DND-41 (cell line): Measurements from ENCODE around the gene MLNR.

Source experiments
- ATAC-seq: fragments of 200-7000 bp; cut with Tn5 transposase; 3 replicates; pipeline ENCODE4 v1.9.1; 2021; ENCODE audit warnings: low read depth; ENCODE audit not compliant: insufficient read depth
- DNase-seq: peaks from one replicate; pipeline ENCODE4 v3.0.0-alpha.2; 2020
- H2AFZ ChIP-seq: 2 replicates; pipeline ENCODE4 v1.6.0; 2012; ENCODE audit warnings: low read depth, low read length
- H3K27ac ChIP-seq: 2 replicates; pipeline ENCODE4 v1.5.1; 2012; ENCODE audit warnings: low read length, inconsistent platforms
- H3K27me3 ChIP-seq: fragments of 200-600 bp; sonication (generic); 2 replicates; pipeline ENCODE4 v1.6.0; 2012; ENCODE audit warnings: low read length, mild to moderate bottlenecking, inconsistent platforms; ENCODE audit not compliant: insufficient read depth, poor library complexity
- H3K36me3 ChIP-seq: 2 replicates; pipeline ENCODE4 v1.5.1; 2012; ENCODE audit warnings: low read length, inconsistent platforms; ENCODE audit not compliant: insufficient read depth
- H3K4me1 ChIP-seq: 2 replicates; pipeline ENCODE4 v1.5.1; 2012; ENCODE audit warnings: mild to moderate bottlenecking, low read length; ENCODE audit not compliant: insufficient read depth
- H3K4me2 ChIP-seq: 2 replicates; pipeline ENCODE4 v1.6.0; 2012; ENCODE audit warnings: mild to moderate bottlenecking, moderate library complexity, low read length, inconsistent platforms; ENCODE audit not compliant: insufficient read depth
- H3K4me3 ChIP-seq, 2 experiments: fragments of 200-600 bp in 1 of 2; shearing (Covaris generic) in 1 of 2; 2 replicates each; pipeline ENCODE4 v1.5.1; 2012 to 2016; ENCODE audit warnings: inconsistent platforms in 2 of 2, low read length in 2 of 2, mild to moderate bottlenecking in 2 of 2, low read depth in 1 of 2, moderate library complexity in 1 of 2
- H3K79me2 ChIP-seq: 2 replicates; pipeline ENCODE4 v1.6.0; 2012; ENCODE audit warnings: low read length, inconsistent platforms; ENCODE audit not compliant: insufficient read depth
- H3K9ac ChIP-seq: 2 replicates; pipeline ENCODE4 v1.6.0; 2012; ENCODE audit warnings: low read depth, mild to moderate bottlenecking, inconsistent platforms, low read length, moderate library complexity
- H3K9me3 ChIP-seq: 2 replicates; pipeline ENCODE4 v1.5.1; 2012; ENCODE audit warnings: low read length, moderate library complexity, mild to moderate bottlenecking, inconsistent platforms; ENCODE audit not compliant: insufficient read depth, severe bottlenecking
- H4K20me1 ChIP-seq: 2 replicates; pipeline ENCODE4 v1.6.0; 2012; ENCODE audit warnings: low read length; ENCODE audit not compliant: insufficient read depth
- CTCF ChIP-seq: IDR thresholded peaks from 2 replicates; pipeline ENCODE4 v1.5.1; 2012; ENCODE audit warnings: borderline replicate concordance, low read length, moderate library complexity, mild to moderate bottlenecking; ENCODE audit not compliant: poor library complexity, severe bottlenecking; ENCODE audit errors: extremely low read depth
- EZH2 ChIP-seq: IDR thresholded peaks from 3 replicates; pipeline ENCODE4 v1.6.1; 2012; ENCODE audit warnings: borderline replicate concordance, low read depth, mild to moderate bottlenecking, moderate library complexity, low read length, inconsistent platforms; ENCODE audit not compliant: severe bottlenecking

Gene MLNR

DNA sequence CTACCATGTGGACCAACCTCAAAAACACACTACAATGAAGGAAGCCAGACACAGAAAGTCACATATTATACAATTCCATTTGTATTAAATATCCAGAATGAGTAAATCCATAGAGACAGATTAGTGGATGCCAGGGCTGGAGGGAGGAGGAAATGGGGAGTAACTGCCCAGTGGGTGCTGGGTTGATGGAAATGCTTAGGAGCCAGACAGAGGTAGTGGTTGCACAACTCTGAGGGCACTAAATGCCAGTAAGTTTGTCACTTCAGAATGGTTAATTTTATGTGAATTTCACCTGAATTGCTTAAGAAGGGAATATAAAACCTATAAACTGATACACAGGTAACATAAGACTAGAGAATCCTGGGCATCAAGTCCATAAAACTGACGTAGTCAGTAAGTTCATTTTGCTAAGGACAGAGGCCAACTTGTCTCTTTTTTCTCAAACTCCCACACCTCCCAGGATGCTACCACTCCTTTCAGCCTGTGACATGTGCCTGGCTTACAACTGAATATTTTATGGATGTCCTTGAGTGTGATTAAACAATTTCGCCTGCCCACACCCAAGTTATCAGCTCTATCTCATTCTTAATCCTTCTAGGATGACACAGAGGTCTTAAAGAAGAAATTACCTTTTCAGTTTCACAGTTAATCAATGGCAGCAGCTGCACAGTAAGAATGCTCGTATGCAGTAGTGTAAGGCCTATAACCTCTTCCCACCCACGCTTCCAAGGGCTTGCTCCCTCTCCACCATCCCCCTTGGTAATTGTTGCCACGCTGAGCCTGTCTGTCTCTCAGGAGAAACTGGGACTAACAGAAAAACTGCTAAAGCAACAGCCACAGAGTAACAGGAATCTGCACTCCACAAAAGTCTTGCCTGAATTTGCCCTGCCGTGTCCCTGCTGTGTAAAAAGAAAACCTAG is 5.9 kb upstream of the MLNR start:
- no peaks in the 10 kb centered on the region for H3K79me2 ChIP-seq
- no peaks in the 10 kb centered on the region for H3K9me3 ChIP-seq
- H4K20me1 ChIP-seq = no peaks in the 10 kb centered on the region
- peak overlapping the region; percentile 54 for H3K4me2 ChIP-seq
- TF ChIP-seq CTCF = no peak
- TF ChIP-seq EZH2 = no peak
- H3K36me3 ChIP-seq = no peaks in the 10 kb centered on the region; the same call in 1 of the 2 replicates
- no peaks in the 10 kb centered on the region for H3K27me3 ChIP-seq
- H3K9ac ChIP-seq = peak overlapping the region; percentile 52
- DNase-seq (no peak), ATAC-seq (peak; percentile 11; the same call in 2 of the 3 replicates)
- peak overlapping the region; percentile 77 for H2AFZ ChIP-seq
- peak overlapping the region in 1 of 2 experiments; percentile 16; a peak in 1 of 4 replicates for H3K4me3 ChIP-seq
- peaks cover 40% of the 10 kb centered on the region for H3K4me1 ChIP-seq
- H3K27ac ChIP-seq = peak overlapping the region; percentile 93

GRCh38 chr13:49214917-49215376 is 5.2 kb upstream of the MLNR start:
- TF ChIP-seq CTCF (peak; percentile 85), EZH2 (no peak)
- ATAC-seq = peak; percentile 99
- Histone ChIP-seq H2AFZ (peak overlapping the region; percentile 77), H3K9me3 (no peaks in the 10 kb centered on the region), H3K36me3 (no peaks in the 10 kb centered on the region; the same call in 1 of the 2 replicates), H3K27ac (peak overlapping the region; percentile 93), H3K9ac (peak overlapping the region; percentile 52), H3K79me2 (no peaks in the 10 kb centered on the region), H3K27me3 (no peaks in the 10 kb centered on the region), H4K20me1 (no peaks in the 10 kb centered on the region), H3K4me1 (peaks cover 40% of the 10 kb centered on the region), H3K4me3 (peak overlapping the region in 1 of 2 experiments; percentile 50; a peak in 2 of 4 replicates), H3K4me2 (peak overlapping the region; percentile 54)
- peak; percentile 93 for DNase-seq

- Histone ChIP-seq H3K27me3 (no peaks in the 10 kb centered on the region), H3K4me2 (no peak overlapping the region), H2AFZ (no peak overlapping the region), H3K27ac (no peak overlapping the region; the same call in 1 of the 2 replicates), H3K4me3 (no peak overlapping the region), H3K36me3 (no peaks in the 10 kb centered on the region), H3K9ac (no peak overlapping the region), H3K9me3 (no peaks in the 10 kb centered on the region), H3K79me2 (no peaks in the 10 kb centered on the region), H3K4me1 (peaks cover 40% of the 10 kb centered on the region), H4K20me1 (no peaks in the 10 kb centered on the region)
- no peak for TF ChIP-seq EZH2
- TF ChIP-seq CTCF = no peak
- ATAC-seq (no peak), DNase-seq (no peak)
These were observed 3.8 kb upstream of the MLNR start for GRCh38 chr13:49216334-49216733.
